DND-41 (cell line): Measurements from ENCODE around the gene BMAL2.

Experiments
- CTCF ChIP-seq: IDR thresholded peaks from 2 replicates; pipeline ENCODE4 v1.5.1; 2012; ENCODE audit warnings: borderline replicate concordance, low read length, moderate library complexity, mild to moderate bottlenecking; ENCODE audit not compliant: poor library complexity, severe bottlenecking; ENCODE audit errors: extremely low read depth
- EZH2 ChIP-seq: IDR thresholded peaks from 3 replicates; pipeline ENCODE4 v1.6.1; 2012; ENCODE audit warnings: borderline replicate concordance, low read depth, mild to moderate bottlenecking, moderate library complexity, low read length, inconsistent platforms; ENCODE audit not compliant: severe bottlenecking

- TF ChIP-seq CTCF (no peak), EZH2 (no peak)
Measured at GRCh38 chr12:27367078-27367477, 34.4 kb downstream of the BMAL2 start.
